ENCODE results near the gene DUSP3. TPM values are rescaled to one million over a fixed set of nuclear protein-coding genes. Genes with fewer than 3 reads are reported as not detected.

The DUSP3 gene
- total and polyA plus RNA-seq, 4 donors, result 40.3 to 49.0 (median 41.5) TPM

GRCh38 chr17:43788540-43788939 lies 9.8 kb upstream of the DUSP3 start:
- Histone ChIP-seq H3K4me3 (ENCODE audit: low read depth, low read length) (no peak overlapping the region), H3K9me3 (ENCODE audit: control insufficient read depth, insufficient read depth, low read length) (no peaks in the 10 kb centered on the region), H3K27me3 (ENCODE audit: control insufficient read depth, insufficient read depth, low read length) (no peaks in the 10 kb centered on the region), H3K36me3 (ENCODE audit: control insufficient read depth, insufficient read depth, low read length) (no peaks in the 10 kb centered on the region), H3K27ac (ENCODE audit: low read depth, low read length) (no peak overlapping the region), H3K4me1 (ENCODE audit: control insufficient read depth, insufficient read depth, low read length) (no peaks in the 10 kb centered on the region)
- no CpG with 5 or more reads among the region's 5 CpGs for WGBS (ENCODE audit: insufficient coverage)
- DNase-seq (ENCODE audit: low read depth in 4 of 6, low spot score in 6 of 6), result no peak

DNA sequence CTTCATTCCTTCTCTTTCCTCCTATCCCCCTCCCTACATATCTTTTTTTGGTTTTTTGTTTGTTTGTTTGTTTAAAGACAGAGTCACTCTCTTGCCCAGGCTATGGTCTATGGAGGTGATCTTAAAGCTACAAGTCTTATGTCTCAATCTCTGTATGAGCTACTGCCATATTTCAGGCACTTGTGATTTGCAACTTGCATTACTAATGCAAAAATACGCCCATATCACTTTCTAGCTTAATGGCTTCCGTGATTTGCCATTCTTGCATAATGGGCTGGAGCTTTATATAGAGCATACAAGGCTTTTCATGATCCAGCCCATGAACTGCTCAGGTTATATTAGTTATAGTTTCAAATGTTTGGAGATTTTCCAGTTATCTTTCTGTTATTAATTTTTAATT lies 9.0 kb upstream of the DUSP3 start:
- Histone ChIP-seq H3K4me1 (ENCODE audit: control insufficient read depth, insufficient read depth, low read length) (no peaks in the 10 kb centered on the region), H3K4me3 (ENCODE audit: low read depth, low read length) (no peak overlapping the region), H3K9me3 (ENCODE audit: control insufficient read depth, insufficient read depth, low read length) (no peaks in the 10 kb centered on the region), H3K36me3 (ENCODE audit: control insufficient read depth, insufficient read depth, low read length) (no peaks in the 10 kb centered on the region), H3K27ac (ENCODE audit: low read depth, low read length) (no peak overlapping the region), H3K27me3 (ENCODE audit: control insufficient read depth, insufficient read depth, low read length) (no peaks in the 10 kb centered on the region)
- no CpG with 5 or more reads among the region's 2 CpGs for WGBS (ENCODE audit: insufficient coverage)
- no peak for DNase-seq (ENCODE audit: low read depth in 4 of 6, low spot score in 6 of 6)

DNA sequence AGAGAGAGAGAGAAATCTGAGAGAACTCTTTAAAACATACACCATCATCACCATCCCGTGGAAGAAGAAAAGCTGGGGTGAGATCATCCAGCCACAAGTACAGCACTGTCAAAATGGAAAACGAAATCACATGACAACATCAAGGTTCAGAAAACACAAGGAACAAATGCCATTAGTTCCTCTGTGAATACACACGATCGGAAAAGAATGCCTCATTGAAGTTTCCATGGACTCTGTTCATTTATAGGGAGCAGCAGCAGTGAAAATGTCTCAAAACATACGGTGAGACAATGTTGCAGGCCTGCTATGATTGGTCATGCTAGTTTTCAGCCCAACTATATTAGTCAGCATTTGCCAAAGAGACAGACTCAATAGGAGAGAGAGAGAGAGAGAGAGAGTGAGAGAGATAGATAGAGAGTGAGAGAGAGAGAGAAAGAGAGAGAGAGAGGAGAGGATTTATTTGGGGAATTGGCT lies 5.9 kb upstream of the DUSP3 start:
- Histone ChIP-seq H3K4me3 (ENCODE audit: low read depth, low read length) (no peak overlapping the region), H3K9me3 (ENCODE audit: control insufficient read depth, insufficient read depth, low read length) (no peaks in the 10 kb centered on the region), H3K27me3 (ENCODE audit: control insufficient read depth, insufficient read depth, low read length) (no peaks in the 10 kb centered on the region), H3K36me3 (ENCODE audit: control insufficient read depth, insufficient read depth, low read length) (no peaks in the 10 kb centered on the region), H3K4me1 (ENCODE audit: control insufficient read depth, insufficient read depth, low read length) (peaks cover under 1% of the 10 kb centered on the region), H3K27ac (ENCODE audit: low read depth, low read length) (no peak overlapping the region)
- WGBS (ENCODE audit: insufficient coverage), result 33% methylated on average over 1 of the region's 5 CpGs
- DNase-seq (ENCODE audit: low read depth in 4 of 6, low spot score in 6 of 6), result peak in 1 of 6 donors; percentile 29

GRCh38 chr17:43784068-43784467 lies 5.3 kb upstream of the DUSP3 start:
- H3K4me3 ChIP-seq (ENCODE audit: low read depth, low read length), result no peak overlapping the region
- no peak overlapping the region for H3K27ac ChIP-seq (ENCODE audit: low read depth, low read length)
- 64% methylated on average over 1 of the region's 2 CpGs for WGBS (ENCODE audit: insufficient coverage)
- no peaks in the 10 kb centered on the region for H3K36me3 ChIP-seq (ENCODE audit: control insufficient read depth, insufficient read depth, low read length)
- no peaks in the 10 kb centered on the region for H3K9me3 ChIP-seq (ENCODE audit: control insufficient read depth, insufficient read depth, low read length)
- H3K4me1 ChIP-seq (ENCODE audit: control insufficient read depth, insufficient read depth, low read length), result peaks cover 7% of the 10 kb centered on the region
- no peaks in the 10 kb centered on the region for H3K27me3 ChIP-seq (ENCODE audit: control insufficient read depth, insufficient read depth, low read length)
- no peak for DNase-seq (ENCODE audit: low read depth in 4 of 6, low spot score in 6 of 6)

DNA sequence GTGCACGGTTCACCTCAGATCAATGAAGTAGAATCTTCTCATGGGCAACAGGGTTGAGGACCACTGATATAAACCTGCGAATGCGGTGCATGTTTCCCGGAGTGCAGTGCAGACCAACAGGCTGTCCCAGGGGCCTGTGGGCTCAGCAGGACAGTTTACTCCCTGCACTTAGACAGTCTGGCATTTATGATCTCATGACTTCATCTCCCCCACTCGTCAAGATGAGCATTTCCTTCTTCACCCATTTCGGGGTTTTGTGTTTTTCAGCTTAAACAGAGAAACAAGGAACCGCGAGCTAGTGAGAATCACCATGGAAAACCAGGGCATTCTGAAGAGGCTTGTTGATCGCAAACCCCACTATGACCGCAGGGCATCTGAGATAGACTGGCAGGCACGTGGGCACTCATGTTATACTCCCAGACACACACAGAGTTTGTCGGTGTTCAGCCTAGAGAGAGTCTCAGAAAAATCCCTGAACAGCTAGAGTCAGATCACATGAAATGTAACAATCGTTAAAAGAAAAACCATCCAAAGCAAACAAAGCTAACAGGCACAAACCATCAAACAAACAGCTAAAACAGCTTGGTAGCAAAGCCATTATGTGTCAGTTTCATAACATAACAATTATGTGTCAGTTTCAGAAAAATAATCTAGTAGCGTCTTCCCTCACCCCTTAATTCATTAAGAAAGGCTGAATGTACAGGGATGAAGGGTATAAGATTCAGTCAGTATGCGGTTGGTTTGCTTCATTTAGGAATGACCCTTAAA lies 4.3 kb upstream of the DUSP3 start:
- Histone ChIP-seq H3K36me3 (ENCODE audit: control insufficient read depth, insufficient read depth, low read length) (no peaks in the 10 kb centered on the region), H3K27ac (ENCODE audit: low read depth, low read length) (no peak overlapping the region), H3K27me3 (ENCODE audit: control insufficient read depth, insufficient read depth, low read length) (no peaks in the 10 kb centered on the region), H3K4me3 (ENCODE audit: low read depth, low read length) (no peak overlapping the region), H3K9me3 (ENCODE audit: control insufficient read depth, insufficient read depth, low read length) (no peaks in the 10 kb centered on the region), H3K4me1 (ENCODE audit: control insufficient read depth, insufficient read depth, low read length) (peaks cover 9% of the 10 kb centered on the region)
- 77% methylated on average over 12 of the region's 15 CpGs for WGBS (ENCODE audit: insufficient coverage)
- no peak for DNase-seq (ENCODE audit: low read depth in 4 of 6, low spot score in 6 of 6)

DNA sequence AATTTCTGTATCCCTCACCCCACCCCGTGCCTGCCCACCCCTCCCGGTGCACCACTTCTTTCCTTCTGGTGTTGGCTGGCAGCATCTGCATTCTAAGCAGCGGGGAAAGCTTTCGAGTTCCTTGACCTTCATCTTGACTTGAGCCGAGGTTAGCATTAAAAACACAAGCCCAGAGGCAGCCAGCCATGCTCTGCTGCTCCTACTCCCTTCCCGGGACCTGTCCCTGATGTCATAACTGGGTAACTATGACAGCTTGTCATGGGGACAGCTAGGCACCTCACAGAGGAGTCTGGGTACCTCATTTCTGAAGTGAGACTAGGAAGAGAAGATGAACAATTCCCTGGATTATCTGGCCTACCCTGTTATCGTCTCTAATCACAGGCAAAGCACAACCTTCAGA lies 1.4 kb upstream of the DUSP3 start, which contains the start of gene CFAP97D1:
Gene CFAP97D1 (plus strand): TSS at position 301 of the 400 bp plus-strand sequence. CDS start 28 bp downstream, at position 329.
- H3K27ac ChIP-seq (ENCODE audit: low read depth, low read length), result peak within 1 kb of the TSS; percentile 63
- H3K4me1 ChIP-seq (ENCODE audit: control insufficient read depth, insufficient read depth, low read length), result peaks cover 27% of the 10 kb centered on the region
- no peak for DNase-seq (ENCODE audit: low read depth in 4 of 6, low spot score in 6 of 6)
- peak within 1 kb of the TSS; percentile 77 for H3K4me3 ChIP-seq (ENCODE audit: low read depth, low read length)
- H3K27me3 ChIP-seq (ENCODE audit: control insufficient read depth, insufficient read depth, low read length), result no peaks in the 10 kb centered on the region
- 62% methylated on average over 6 of the region's 7 CpGs for WGBS (ENCODE audit: insufficient coverage)
- H3K9me3 ChIP-seq (ENCODE audit: control insufficient read depth, insufficient read depth, low read length), result no peaks in the 10 kb centered on the region
- peaks cover 8% of the 10 kb centered on the region for H3K36me3 ChIP-seq (ENCODE audit: control insufficient read depth, insufficient read depth, low read length)

DNA sequence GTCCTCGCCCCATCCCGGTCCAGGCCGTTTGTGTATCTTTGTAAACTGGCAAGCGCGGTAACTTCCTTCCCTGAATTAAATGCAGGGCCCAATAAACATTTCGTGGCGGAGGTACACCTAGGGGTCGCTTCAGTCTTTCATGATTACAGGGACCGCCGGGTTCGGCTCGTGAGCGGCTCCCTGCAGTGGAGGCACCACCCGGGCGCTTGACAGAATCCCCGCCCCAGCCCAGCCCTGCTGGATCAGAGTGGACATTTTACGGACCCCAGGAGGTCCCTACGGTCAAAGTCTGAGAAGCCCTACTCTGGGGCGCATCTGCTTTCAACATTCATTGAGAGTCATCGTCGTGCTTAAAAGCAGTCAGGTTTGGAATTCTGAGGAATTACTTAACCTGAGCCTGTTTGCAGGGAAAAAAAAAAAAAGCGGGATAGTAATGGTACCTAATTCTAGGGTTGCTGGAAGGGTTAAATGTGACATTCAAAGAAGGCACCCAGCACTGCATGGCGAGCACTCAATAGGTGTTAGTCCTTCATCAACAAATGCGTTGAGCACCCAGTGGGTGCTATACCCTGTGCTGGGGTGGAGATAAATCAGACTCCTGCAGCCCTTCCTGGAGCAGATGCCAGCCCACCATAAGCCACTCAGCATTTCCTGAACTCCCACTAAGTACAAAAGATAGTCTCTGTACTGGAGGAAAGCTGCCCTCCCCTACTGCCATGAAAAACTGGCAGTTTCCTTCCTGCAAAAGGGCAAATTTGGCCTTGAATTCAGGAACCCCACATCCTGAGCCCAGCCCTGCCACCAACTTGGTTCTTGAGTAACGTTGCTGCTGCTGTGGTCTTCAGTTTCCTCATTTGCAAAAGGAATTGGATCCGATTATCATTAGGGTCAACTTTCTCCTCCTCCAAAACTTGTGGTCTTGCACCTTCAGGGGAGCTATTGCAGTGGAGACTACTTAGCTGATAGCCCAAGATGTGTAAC lies 658 bp upstream of the DUSP3 start:
- H3K36me3 ChIP-seq (ENCODE audit: control insufficient read depth, insufficient read depth, low read length), result peaks cover 15% of the 10 kb centered on the region
- H3K27me3 ChIP-seq (ENCODE audit: control insufficient read depth, insufficient read depth, low read length), result no peaks in the 10 kb centered on the region
- H3K9me3 ChIP-seq (ENCODE audit: control insufficient read depth, insufficient read depth, low read length), result no peaks in the 10 kb centered on the region
- H3K27ac ChIP-seq (ENCODE audit: low read depth, low read length), result peak overlapping the region; percentile 63
- H3K4me1 ChIP-seq (ENCODE audit: control insufficient read depth, insufficient read depth, low read length), result peaks cover 27% of the 10 kb centered on the region
- peak overlapping the region; percentile 77 for H3K4me3 ChIP-seq (ENCODE audit: low read depth, low read length)
- peak in 1 of 6 donors; percentile 89 for DNase-seq (ENCODE audit: low read depth in 4 of 6, low spot score in 6 of 6)
- 5% methylated on average over 24 of the region's 26 CpGs for WGBS (ENCODE audit: insufficient coverage)

GRCh38 chr17:43774304-43775250 lies 4.2 kb downstream of the DUSP3 start:
- peaks cover 58% of the 10 kb centered on the region for H3K36me3 ChIP-seq (ENCODE audit: control insufficient read depth, insufficient read depth, low read length)
- H3K27ac ChIP-seq (ENCODE audit: low read depth, low read length), result no peak overlapping the region
- WGBS (ENCODE audit: insufficient coverage), result 94% methylated on average over 14 of the region's 16 CpGs
- H3K9me3 ChIP-seq (ENCODE audit: control insufficient read depth, insufficient read depth, low read length), result no peaks in the 10 kb centered on the region
- DNase-seq (ENCODE audit: low read depth in 4 of 6, low spot score in 6 of 6), result no peak
- no peak overlapping the region for H3K4me3 ChIP-seq (ENCODE audit: low read depth, low read length)
- no peaks in the 10 kb centered on the region for H3K27me3 ChIP-seq (ENCODE audit: control insufficient read depth, insufficient read depth, low read length)
- peaks cover 25% of the 10 kb centered on the region for H3K4me1 ChIP-seq (ENCODE audit: control insufficient read depth, insufficient read depth, low read length)

Measured in spinal cord (tissue), 10 donors.